Panc1 (cell line): Measurements from ENCODE around the gene ETV7.
"Not testable (repeated sequence)": the region's sequence is repeated elsewhere in the genome, so short reads cannot be mapped to it uniquely, and the experiment has no call there.

Source experiments
- CTCF ChIP-seq: fragments of 450-650 bp; IDR thresholded peaks from 2 replicates; pipeline ENCODE4 v1.5.1; 2017; ENCODE audit warnings: mild to moderate bottlenecking
- POLR2AphosphoS5 ChIP-seq: IDR thresholded peaks from 2 replicates; pipeline ENCODE4 v1.6.1; 2012; ENCODE audit warnings: mild to moderate bottlenecking, low read depth, low read length, moderate library complexity
- REST ChIP-seq, 2 experiments: IDR thresholded peaks; 2 replicates each; pipeline ENCODE4 v1.6.1; 2011 to 2012; ENCODE audit warnings: low read depth in 2 of 2, control low read depth in 1 of 2, low read length in 1 of 2, mild to moderate bottlenecking in 1 of 2, moderate library complexity in 1 of 2; ENCODE audit not compliant: insufficient read depth in 1 of 2
- TCF7L2 ChIP-seq: IDR thresholded peaks from 2 replicates; pipeline ENCODE4 v1.6.1; 2011; ENCODE audit warnings: mild to moderate bottlenecking, low read depth, low read length, inconsistent platforms

DNA sequence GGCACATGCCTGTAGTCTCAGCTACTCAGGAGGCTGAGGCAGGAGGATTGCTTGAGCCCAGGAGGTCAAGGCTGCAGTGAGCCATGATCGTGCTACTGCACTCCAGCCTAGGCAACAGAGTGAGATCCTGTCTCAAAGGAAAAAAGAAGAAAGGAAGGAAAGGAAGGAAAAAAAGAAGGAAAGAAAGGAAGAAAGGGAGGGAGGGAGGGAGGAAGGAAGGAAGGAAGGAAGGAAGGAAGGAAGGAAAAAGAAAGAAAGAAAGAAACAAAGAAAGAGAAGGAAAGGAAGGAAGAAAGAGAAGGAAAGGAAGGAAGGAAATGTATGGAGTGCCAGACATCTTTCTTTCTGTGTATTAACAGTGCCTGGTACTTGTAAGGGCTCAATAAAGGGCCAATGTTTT is 49.2 kb downstream of the ETV7 start:
- not testable (repeated sequence) for TF ChIP-seq CTCF; POLR2AphosphoS5; REST (IDR thresholded peaks at IDR 0.05; ENCODE audit: insufficient read depth in 1 of 2, low read depth in 2 of 2, low read length in 1 of 2); TCF7L2
